Muscle layer of duodenum (tissue), 2 donors: ENCODE results near the gene EIF5AL1.
"Not testable (repeated sequence)": the region's sequence is repeated elsewhere in the genome, so short reads cannot be mapped to it uniquely, and the experiment has no call there.

Experiments
- H3K27ac ChIP-seq: one replicate; pipeline ENCODE4 v1.7.0; 2013; ENCODE audit warnings: mild to moderate bottlenecking, low read length
- H3K27me3 ChIP-seq: one replicate; pipeline ENCODE4 v1.7.0; 2013; ENCODE audit warnings: low read depth, mild to moderate bottlenecking, control low read depth, low read length
- H3K36me3 ChIP-seq, 2 donors: one replicate each; pipeline ENCODE4 v1.7.0; 2013; ENCODE audit warnings: low read length in 2 of 2, control low read depth in 1 of 2, mild to moderate bottlenecking in 1 of 2; ENCODE audit not compliant: insufficient read depth in 2 of 2, control insufficient read depth in 1 of 2
- H3K4me1 ChIP-seq, 2 donors: one replicate each; pipeline ENCODE4 v1.7.0; 2013; ENCODE audit warnings: low read length in 2 of 2, mild to moderate bottlenecking in 2 of 2, control low read depth in 1 of 2, moderate library complexity in 1 of 2; ENCODE audit not compliant: insufficient read depth in 2 of 2, control insufficient read depth in 1 of 2
- H3K4me3 ChIP-seq, 2 donors: one replicate each; pipeline ENCODE4 v1.7.0; 2013; ENCODE audit warnings: low read length in 2 of 2, low read depth in 1 of 2, mild to moderate bottlenecking in 1 of 2
- H3K9me3 ChIP-seq, 2 donors: one replicate each; pipeline ENCODE4 v1.7.0; 2013; ENCODE audit warnings: low read length in 2 of 2, control low read depth in 1 of 2, mild to moderate bottlenecking in 1 of 2; ENCODE audit not compliant: control insufficient read depth in 1 of 2
- donor health status: healthy.

The EIF5AL1 gene

GRCh38 chr10:79521751-79522150, 9.4 kb downstream of the EIF5AL1 start:
- H3K4me3 ChIP-seq, H3K27me3 ChIP-seq, H3K36me3 ChIP-seq, H3K27ac ChIP-seq, H3K4me1 ChIP-seq, H3K9me3 ChIP-seq: not testable (repeated sequence)

- not testable (repeated sequence) for H3K4me3 ChIP-seq, H3K27me3 ChIP-seq, H3K27ac ChIP-seq, H3K4me1 ChIP-seq, H3K9me3 ChIP-seq, H3K36me3 ChIP-seq
Measured at GRCh38 chr10:79522464-79522863, 10.1 kb downstream of the EIF5AL1 start.

GRCh38 chr10:79523157-79523853, 11.0 kb downstream of the EIF5AL1 start:
- not testable (repeated sequence) for H3K4me3 ChIP-seq, H3K27ac ChIP-seq, H3K4me1 ChIP-seq, H3K36me3 ChIP-seq, H3K27me3 ChIP-seq, H3K9me3 ChIP-seq

GRCh38 chr10:79525049-79525710, 12.8 kb downstream of the EIF5AL1 start:
- not testable (repeated sequence) for H3K9me3 ChIP-seq, H3K36me3 ChIP-seq, H3K27ac ChIP-seq, H3K4me1 ChIP-seq, H3K4me3 ChIP-seq, H3K27me3 ChIP-seq

GRCh38 chr10:79528261-79528660, 15.9 kb downstream of the EIF5AL1 start:
- H3K36me3 ChIP-seq, H3K9me3 ChIP-seq: not testable (repeated sequence)

GRCh38 chr10:79533142-79533902, 21.0 kb downstream of the EIF5AL1 start:
- H3K27ac ChIP-seq, H3K4me3 ChIP-seq, H3K27me3 ChIP-seq, H3K4me1 ChIP-seq, H3K36me3 ChIP-seq, H3K9me3 ChIP-seq: not testable (repeated sequence)

More at GRCh38 chr10:79528261-79528660, 15.9 kb downstream of the EIF5AL1 start:
- not testable (repeated sequence) for H3K27ac ChIP-seq, H3K4me3 ChIP-seq, H3K27me3 ChIP-seq, H3K4me1 ChIP-seq

- H3K36me3 ChIP-seq, H3K27me3 ChIP-seq, H3K4me1 ChIP-seq, H3K9me3 ChIP-seq, H3K27ac ChIP-seq, H3K4me3 ChIP-seq: not testable (repeated sequence)
Measured at GRCh38 chr10:79533903-79534175, 21.5 kb downstream of the EIF5AL1 start.

GRCh38 chr10:79538311-79538710, 26.0 kb downstream of the EIF5AL1 start:
- H3K4me1 ChIP-seq, H3K27ac ChIP-seq, H3K4me3 ChIP-seq, H3K27me3 ChIP-seq, H3K36me3 ChIP-seq, H3K9me3 ChIP-seq: not testable (repeated sequence)

GRCh38 chr10:79540930-79541329, 28.6 kb downstream of the EIF5AL1 start:
- not testable (repeated sequence) for H3K4me3 ChIP-seq, H3K27me3 ChIP-seq, H3K36me3 ChIP-seq, H3K27ac ChIP-seq, H3K9me3 ChIP-seq, H3K4me1 ChIP-seq

- H3K27ac ChIP-seq, result no peak overlapping the region
Measured at GRCh38 chr10:79542626-79543025, 30.3 kb downstream of the EIF5AL1 start.

GRCh38 chr10:79544408-79544807, 32.1 kb downstream of the EIF5AL1 start:
- not testable (repeated sequence) for H3K4me3 ChIP-seq, H3K9me3 ChIP-seq, H3K27ac ChIP-seq, H3K36me3 ChIP-seq, H3K27me3 ChIP-seq, H3K4me1 ChIP-seq

More at GRCh38 chr10:79542626-79543025, 30.3 kb downstream of the EIF5AL1 start:
- Histone ChIP-seq H3K4me3 (no peak overlapping the region), H3K4me1 (no peaks in the 10 kb centered on the region), H3K36me3 (no peaks in the 10 kb centered on the region), H3K27me3 (no peaks in the 10 kb centered on the region), H3K9me3 (no peaks in the 10 kb centered on the region)
